HuH-7.5 (cell line): Measurements from ENCODE around the gene ZFAND6.
"Not testable (repeated sequence)": the region's sequence is repeated elsewhere in the genome, so short reads cannot be mapped to it uniquely, and the experiment has no call there.

ENCODE experiments used
- DNase-seq: peaks from one replicate; pipeline ENCODE4 v3.0.0; 2011; ENCODE audit warnings: low spot score

ZFAND6 gene

DNA sequence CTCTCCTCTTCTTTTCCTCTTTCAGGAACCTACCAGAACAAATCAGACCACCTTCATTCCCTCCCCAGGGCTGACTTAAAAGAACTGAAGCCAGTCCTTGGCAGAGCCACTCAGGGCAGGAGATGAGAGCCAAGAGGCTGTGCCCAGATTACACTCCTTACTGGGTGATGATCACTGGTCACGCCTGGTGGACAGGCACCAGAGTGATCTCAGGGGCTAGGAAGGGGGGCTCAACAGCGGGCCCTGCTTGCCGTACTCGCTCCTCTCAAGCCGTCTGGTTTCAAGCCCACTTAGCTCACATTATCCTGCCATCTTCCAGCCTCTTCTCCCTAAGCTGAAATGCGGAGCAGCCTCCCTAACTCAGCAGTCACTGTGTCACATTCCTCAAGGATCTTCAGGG, 91.7 kb downstream of the ZFAND6 start:
- no peak for DNase-seq

DNA sequence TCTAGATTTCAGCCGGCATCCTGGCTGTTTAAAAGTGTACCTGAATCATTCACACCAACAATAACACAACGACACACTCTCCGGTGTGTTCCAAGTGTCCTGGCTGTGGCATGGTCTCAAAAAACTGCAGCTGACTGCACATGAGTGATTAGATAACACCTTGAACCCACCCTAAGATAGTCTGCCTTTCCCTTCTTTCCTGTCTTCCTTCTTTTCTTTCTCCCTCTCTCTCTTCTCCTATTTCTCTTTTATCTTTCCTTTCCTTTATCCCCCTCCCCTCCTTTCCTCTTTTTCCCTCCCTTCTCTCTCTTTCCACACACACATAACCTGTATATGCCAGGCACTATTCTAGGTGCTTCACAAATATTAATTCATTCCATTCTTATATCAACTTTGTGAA, 92.1 kb downstream of the ZFAND6 start:
- no peak for DNase-seq

GRCh38 chr15:80152180-80152895, 92.9 kb downstream of the ZFAND6 start:
- peak; percentile 92 for DNase-seq

DNA sequence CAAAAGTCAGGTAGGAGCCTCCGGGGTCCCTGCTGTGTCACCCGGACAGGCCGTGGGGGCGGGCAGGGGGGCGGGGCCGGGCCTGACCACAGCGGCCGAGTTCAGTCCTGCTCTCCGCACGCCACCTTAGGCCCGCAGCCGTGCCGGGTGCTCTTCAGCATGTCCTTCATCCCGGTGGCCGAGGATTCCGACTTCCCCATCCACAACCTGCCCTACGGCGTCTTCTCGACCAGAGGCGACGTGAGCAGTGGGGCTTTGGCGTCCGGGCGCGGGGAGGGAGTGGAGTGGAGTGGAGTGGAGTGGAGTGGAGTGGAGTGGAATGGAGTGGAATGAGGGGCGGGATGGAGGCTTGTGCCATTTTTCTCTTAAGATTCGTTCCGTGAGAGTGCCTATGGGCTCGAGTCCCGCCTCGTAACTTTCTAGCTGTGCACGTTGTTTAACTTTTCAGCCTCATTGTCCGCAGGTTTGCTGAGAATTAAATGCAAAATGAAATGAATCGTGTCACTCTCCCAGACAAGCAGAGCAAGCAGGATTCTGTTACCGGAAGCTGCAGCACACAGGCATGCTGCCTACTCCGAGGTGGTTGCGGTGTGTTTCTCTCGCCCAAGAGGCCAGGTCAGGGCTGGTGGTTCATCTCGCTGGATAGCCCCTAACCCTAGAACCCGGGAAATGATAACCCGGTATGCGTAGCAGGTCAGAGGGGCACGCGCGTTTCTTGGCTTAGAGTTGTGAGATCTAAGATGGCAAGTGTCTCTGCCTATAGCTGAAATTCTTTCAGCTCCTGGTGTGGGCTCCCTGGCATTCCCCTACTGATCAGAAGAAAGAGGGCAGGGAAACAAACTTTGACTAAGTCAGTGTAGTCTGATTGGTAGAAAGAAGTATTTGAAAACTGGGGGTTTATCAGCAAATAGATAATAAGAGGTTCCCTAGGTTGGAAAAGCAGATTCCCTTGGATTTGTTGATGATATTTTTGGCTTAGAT, 93.7 kb downstream of the ZFAND6 start, which contains the start of gene FAH:
TSS of gene FAH (plus strand) at position 104 of the 981 bp plus-strand sequence. CDS start at position 160, 56 bp downstream.
- DNase-seq, result peak; percentile 55

GRCh38 chr15:80153900-80154299, 94.4 kb downstream of the ZFAND6 start:
- no peak for DNase-seq

DNA sequence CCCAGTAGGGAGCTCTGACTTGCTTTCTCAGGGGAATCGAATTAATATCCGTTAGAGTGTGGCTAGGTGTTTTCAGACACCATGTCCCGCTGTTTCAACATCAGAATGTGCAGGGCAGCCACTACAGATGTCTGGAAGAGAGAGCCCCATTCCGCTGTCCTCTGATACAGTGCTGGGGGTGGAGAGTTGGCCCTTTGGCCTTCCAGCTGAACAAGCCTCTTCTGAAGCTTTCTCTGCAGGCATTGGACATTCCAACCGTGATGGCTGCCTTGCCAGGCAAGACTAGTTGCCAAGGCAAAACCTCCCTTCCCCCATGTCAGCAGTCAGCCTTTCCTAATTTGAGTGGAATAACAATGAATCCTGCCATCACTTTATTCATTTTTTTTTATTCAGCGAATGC, 94.9 kb downstream of the ZFAND6 start:
- DNase-seq, result no peak

- no peak for DNase-seq
Observed at GRCh38 chr15:80155001-80155377, 95.5 kb downstream of the ZFAND6 start.

DNA sequence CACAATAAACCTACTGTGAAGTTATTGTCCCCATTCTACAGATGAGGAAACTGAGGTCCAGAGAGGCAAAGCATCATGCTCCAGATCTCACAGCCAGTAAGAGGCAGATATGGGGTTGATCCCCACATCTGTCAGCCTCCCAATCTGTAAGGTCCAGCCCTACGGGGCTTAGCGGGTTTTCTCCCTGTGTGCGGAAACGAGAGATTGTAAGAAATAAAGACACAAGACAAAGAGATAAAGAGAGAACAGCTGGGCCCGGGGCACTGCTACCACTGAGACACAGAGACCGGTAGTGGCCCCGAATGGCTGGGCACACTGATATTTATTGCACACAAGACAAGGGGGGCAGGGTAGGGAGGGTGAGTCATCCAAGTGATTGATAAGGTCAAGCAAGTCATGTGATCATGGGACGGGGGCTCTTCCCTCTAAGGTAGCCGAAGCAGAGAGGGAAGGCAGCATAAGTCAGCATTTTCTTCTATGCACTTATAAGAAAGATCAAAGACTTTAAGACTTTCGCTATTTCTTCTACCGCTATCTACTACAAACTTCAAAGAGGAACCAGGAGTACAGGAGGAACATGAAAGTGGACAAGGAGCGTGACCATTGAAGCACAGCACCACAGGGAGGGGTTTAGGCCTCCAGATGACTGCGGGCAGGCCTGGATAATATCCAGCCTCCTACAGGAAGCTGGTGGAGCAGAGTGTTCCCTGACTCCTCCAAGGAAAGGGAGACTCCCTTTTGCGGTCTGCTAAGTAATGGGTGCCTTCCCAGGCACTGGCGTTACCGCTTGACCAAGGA, 96.1 kb downstream of the ZFAND6 start:
- not testable (repeated sequence) for DNase-seq

DNA sequence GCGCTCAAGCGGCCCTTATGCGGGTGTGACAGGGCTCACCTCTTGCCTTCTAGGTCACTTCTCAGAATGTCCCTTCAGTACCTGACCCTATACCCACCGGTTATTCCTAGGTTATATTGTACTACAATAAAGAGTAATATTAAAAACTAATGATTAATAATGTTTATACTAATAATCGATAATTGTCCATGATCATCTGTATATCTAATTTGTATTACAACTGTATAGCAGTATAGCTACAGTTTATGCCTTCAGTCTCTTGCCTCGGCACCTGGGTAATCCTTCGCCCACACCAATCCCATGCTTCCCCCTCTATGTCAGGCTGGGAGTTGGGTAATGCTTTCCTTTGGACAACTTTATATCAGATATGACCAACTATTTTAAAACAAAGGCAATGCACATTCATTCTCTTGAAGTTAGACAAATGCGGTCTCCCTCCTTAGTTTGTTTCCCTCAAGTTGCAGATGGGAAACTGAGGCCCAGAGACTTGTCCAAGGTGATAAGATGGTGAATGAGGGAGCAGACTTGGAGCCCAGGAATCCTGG, 96.8 kb downstream of the ZFAND6 start:
- DNase-seq, result no peak

GRCh38 chr15:80157215-80157614, 97.7 kb downstream of the ZFAND6 start:
- no peak for DNase-seq

DNA sequence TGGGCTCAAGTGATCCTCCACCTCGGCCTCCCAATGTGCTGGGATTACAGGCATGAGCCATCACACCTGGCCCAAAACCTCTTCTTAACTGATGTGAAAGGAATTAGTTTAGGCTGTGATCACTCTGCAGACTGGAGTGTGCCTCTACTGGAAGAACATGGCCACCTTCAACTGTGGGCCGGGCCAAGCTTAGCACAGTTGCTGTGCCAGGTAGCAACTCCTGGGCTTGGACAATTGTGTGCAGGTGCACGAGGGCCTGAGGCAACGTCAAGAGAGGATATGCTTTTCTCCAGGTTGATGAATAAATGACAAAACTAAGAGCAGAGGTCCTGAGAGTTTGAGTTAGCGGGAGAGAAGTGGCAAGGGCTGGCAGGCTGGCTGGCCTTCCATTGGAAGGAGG, 99.8 kb downstream of the ZFAND6 start:
- DNase-seq, result no peak

DNA sequence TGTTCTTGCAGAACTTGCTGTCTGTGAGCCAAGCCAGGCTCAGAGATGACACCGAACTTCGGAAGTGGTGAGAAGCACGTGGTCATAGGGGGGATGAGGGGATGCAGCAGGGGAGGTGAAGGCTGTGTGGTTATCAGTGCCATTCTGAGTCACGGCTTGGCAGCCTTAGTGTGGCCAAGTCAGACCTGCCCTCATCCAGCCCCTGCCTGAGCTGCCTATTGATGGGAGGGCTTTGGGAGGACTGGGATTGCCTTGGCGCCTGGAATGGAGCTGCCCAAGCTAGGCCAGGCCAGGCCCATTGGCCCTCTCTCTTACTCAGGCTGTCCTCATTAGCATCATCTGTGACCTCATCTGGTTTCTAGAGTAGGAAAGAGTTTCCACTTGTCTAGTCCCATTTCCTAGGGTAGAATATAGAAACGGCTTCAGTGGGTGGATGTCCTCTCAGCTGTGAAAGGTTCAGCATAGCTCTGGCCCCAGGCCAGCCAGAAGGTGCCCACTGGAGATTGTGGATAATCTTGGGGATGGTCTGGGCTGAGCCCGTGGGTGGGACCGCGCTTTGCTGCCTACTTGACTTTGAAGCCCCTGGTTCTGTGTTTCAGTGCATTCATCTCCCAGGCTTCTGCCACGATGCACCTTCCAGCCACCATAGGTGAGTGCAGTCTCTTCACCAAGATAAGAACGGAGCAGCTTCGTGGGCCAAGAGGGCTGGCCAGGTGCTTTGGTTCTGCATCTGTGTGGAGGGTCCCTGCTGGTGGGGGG, 100.5 kb downstream of the ZFAND6 start:
- no peak for DNase-seq

DNA sequence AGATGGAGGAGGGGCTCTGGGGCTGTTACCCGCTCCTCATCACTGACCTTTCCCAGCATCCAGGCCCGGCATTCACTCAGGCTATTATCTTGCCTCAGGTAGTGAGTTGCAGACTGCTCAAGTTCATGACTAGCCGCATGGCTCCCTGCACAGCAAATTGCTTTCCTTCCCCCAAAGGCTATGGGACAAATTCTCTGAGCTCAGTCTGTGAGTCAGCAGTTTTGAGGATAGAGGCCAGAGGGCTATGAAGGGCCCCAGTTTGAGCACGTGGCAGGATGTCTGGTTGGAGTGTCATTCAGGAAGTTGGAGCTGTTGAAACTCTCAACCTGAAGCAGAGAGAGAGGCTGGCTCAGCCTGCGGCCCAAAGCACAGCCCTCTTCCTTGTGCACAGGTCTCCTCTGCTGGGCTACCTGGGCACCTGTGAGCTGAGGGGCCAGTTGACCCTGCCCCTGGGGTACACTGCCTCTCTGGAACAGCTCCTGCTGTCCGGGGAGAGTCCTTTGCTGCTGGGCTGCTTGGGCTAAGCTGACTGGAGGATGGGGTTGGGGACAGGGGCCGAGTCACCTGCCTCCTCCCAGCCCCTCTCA, 101.2 kb downstream of the ZFAND6 start:
- no peak for DNase-seq

GRCh38 chr15:80161468-80162016, 102.1 kb downstream of the ZFAND6 start:
- no peak for DNase-seq

- DNase-seq, result no peak
Observed at GRCh38 chr15:80162059-80162554, 102.6 kb downstream of the ZFAND6 start.

DNA sequence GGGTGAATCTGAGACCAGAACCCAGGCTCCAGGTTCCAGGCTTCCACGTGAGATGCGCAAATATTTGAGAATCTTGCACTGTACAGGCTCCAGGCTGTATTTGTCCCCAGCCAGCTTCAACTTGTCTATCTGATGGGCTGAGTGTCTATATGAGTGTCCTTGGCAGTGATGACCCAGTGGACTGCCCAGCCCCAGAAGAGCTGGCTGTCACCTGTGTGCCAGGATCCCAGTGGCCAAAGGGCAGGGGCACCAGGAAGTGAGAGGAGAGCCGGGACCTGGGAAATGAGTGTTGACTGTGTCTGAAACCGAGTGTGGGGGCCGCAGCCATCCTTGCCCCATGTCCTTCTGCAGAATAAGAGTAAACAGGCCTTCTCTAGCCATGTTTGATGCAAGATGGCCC, 103.7 kb downstream of the ZFAND6 start:
- DNase-seq, result no peak

- DNase-seq, result no peak
Observed at GRCh38 chr15:80163897-80164296, 104.4 kb downstream of the ZFAND6 start.

- no peak for DNase-seq
Observed at GRCh38 chr15:80167936-80168335, 108.5 kb downstream of the ZFAND6 start.

DNA sequence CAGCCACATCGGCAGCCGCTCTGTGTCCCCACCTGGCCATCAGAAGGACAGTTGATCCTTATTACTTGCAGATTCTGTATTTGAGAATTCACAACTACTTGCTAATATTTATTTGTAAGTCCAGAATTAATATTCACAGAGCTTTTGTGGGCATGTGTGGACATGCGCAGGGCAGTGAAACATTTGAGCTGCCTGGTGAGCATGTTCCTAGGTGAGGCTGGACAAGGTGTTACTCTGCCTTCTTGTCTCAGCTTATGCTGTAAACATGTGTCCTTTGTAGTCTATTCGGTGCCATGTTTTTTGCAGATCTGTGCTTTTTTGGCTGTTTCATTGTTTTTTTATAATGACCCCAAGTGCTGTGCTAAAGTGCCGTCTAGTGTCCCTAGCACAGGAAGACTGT, 108.9 kb downstream of the ZFAND6 start:
- no peak for DNase-seq

- no peak for DNase-seq
Observed at GRCh38 chr15:80169768-80170357, 110.4 kb downstream of the ZFAND6 start.
